DND-41 (cell line): Measurements from ENCODE around the gene COX20.

ENCODE experiments used
- CTCF ChIP-seq: IDR thresholded peaks from 2 replicates; pipeline ENCODE4 v1.5.1; 2012; ENCODE audit warnings: borderline replicate concordance, low read length, moderate library complexity, mild to moderate bottlenecking; ENCODE audit not compliant: poor library complexity, severe bottlenecking; ENCODE audit errors: extremely low read depth
- EZH2 ChIP-seq: IDR thresholded peaks from 3 replicates; pipeline ENCODE4 v1.6.1; 2012; ENCODE audit warnings: borderline replicate concordance, low read depth, mild to moderate bottlenecking, moderate library complexity, low read length, inconsistent platforms; ENCODE audit not compliant: severe bottlenecking

DNA sequence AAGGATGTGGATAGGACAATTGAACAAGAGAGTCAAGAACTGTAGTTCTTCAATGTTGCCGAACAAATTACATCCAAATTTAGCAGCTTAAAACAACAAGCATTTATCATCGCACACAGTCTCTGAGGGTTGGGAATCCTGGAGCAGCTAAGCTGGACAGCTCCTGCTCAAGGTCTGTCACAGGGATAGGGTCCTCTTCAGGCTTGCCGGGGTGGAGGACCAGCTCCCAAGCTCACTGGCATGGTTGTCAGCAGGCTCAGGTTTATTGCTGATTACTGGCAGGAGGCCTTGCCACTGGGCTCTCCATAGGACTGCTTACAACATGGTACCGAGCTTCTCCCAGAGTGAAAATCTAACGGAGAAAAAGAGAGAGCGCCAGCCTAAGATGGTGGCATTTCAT lies 22.1 kb upstream of the COX20 start:
- no peak for TF ChIP-seq CTCF
- TF ChIP-seq EZH2, result no peak
